HG03469 (cell line): ENCODE results near the gene HYDIN.

Experiments
- ATAC-seq: cut with Tn5 transposase; IDR thresholded peaks from one replicate; pipeline ENCODE4 v1.9.1; 2021; ENCODE audit warnings: mild to moderate bottlenecking, moderate library complexity, moderate number of reproducible peaks; ENCODE audit not compliant: unreplicated experiment

The HYDIN gene

GRCh38 chr16:70769131-70769530, 461.4 kb downstream of the HYDIN start:
- ATAC-seq = no peak

GRCh38 chr16:70768203-70768580, 462.3 kb downstream of the HYDIN start:
- no peak for ATAC-seq

GRCh38 chr16:70767377-70768202, 462.9 kb downstream of the HYDIN start:
- ATAC-seq = no peak

- no peak for ATAC-seq
Measured at GRCh38 chr16:70766658-70767057, 463.9 kb downstream of the HYDIN start.

GRCh38 chr16:70766176-70766575, 464.3 kb downstream of the HYDIN start:
- no peak for ATAC-seq

GRCh38 chr16:70765491-70765890, 465.0 kb downstream of the HYDIN start:
- ATAC-seq = no peak

GRCh38 chr16:70764632-70765031, 465.9 kb downstream of the HYDIN start:
- no peak for ATAC-seq

GRCh38 chr16:70760221-70760620, 470.3 kb downstream of the HYDIN start:
- no peak for ATAC-seq

- no peak for ATAC-seq
Measured at GRCh38 chr16:70759666-70760065, 470.9 kb downstream of the HYDIN start.

GRCh38 chr16:70758786-70759185, 471.7 kb downstream of the HYDIN start:
- ATAC-seq = no peak
